GM12872 (cell line): Measurements from ENCODE around the gene TUBD1.

Source experiments
- CTCF ChIP-seq: IDR thresholded peaks from 3 replicates; pipeline ENCODE4 v1.5.1; 2011; ENCODE audit warnings: low read depth, mild to moderate bottlenecking, low read length, moderate library complexity; ENCODE audit not compliant: insufficient read depth

Gene TUBD1

GRCh38 chr17:59848778-59849177 is 44.0 kb downstream of the TUBD1 start:
- no peak for TF ChIP-seq CTCF

GRCh38 chr17:59848385-59848668 is 44.4 kb downstream of the TUBD1 start:
- no peak for TF ChIP-seq CTCF

GRCh38 chr17:59846394-59847165 is 46.2 kb downstream of the TUBD1 start:
- TF ChIP-seq CTCF, result no peak

GRCh38 chr17:59845595-59846393 is 46.9 kb downstream of the TUBD1 start:
- TF ChIP-seq CTCF, result no peak

GRCh38 chr17:59844884-59845594 is 47.7 kb downstream of the TUBD1 start:
- TF ChIP-seq CTCF, result no peak

- no peak for TF ChIP-seq CTCF
Measured at GRCh38 chr17:59842901-59843652, 49.7 kb downstream of the TUBD1 start.
